HepG2 (cell line): ENCODE results near the gene TP53I3. TPM values are rescaled to one million over a fixed set of nuclear protein-coding genes. Genes with fewer than 3 reads are reported as not detected.
A peak's percentile ranks its signal among the peaks of the same experiment; 100 is the strongest.

Experiments used
- AFF4 ChIP-seq: sonication (generic); formaldehyde crosslinking; IDR thresholded peaks from 2 replicates; pipeline ENCODE4 v1.4.0; 2020; ENCODE audit warnings: missing genetic modification reagents
- ATF4 ChIP-seq, 2 experiments: fragments of 450-650 bp in 1 of 2; sonication (generic) in 1 of 2; formaldehyde crosslinking; IDR thresholded peaks; 2 replicates each; pipeline versions ENCODE4 v1.5.0 to v1.8.0; 2020 to 2022; ENCODE audit warnings: mild to moderate bottlenecking in 1 of 2, missing genetic modification reagents in 1 of 2
- CEBPB ChIP-seq: IDR thresholded peaks from 2 replicates; pipeline ENCODE4 v1.6.1; 2011; ENCODE audit warnings: low read depth, low read length, improper control_type of control experiment, borderline replicate concordance
- FOXA1 ChIP-seq, 2 experiments: fragments of 450-650 bp in 1 of 2; sonication (generic) in 1 of 2; formaldehyde crosslinking in 1 of 2; IDR thresholded peaks; 2 replicates each; pipeline versions ENCODE4 v1.4.0 to v1.6.1; 2016 to 2020; ENCODE audit warnings: missing genetic modification reagents in 1 of 2
- FOXJ3 ChIP-seq: sonication (generic); formaldehyde crosslinking; IDR thresholded peaks from 2 replicates; pipeline ENCODE4 v1.4.0; 2020; ENCODE audit warnings: missing genetic modification reagents, mild to moderate bottlenecking, borderline replicate concordance
- FOXK1 ChIP-seq: sonication (generic); formaldehyde crosslinking; IDR thresholded peaks from 2 replicates; pipeline ENCODE4 v1.4.0; 2020; ENCODE audit warnings: low read depth, missing genetic modification reagents, borderline replicate concordance
- FUBP1 ChIP-seq: sonication (generic); formaldehyde crosslinking; IDR thresholded peaks from 2 replicates; pipeline ENCODE4 v1.5.1; 2020; ENCODE audit warnings: missing genetic modification reagents, mild to moderate bottlenecking, borderline replicate concordance
- HINFP ChIP-seq: sonication (generic); formaldehyde crosslinking; IDR thresholded peaks from 2 replicates; pipeline ENCODE4 v1.4.0; 2020; ENCODE audit warnings: low read depth, mild to moderate bottlenecking, missing genetic modification reagents
- HOXA5 ChIP-seq: sonication (generic); formaldehyde crosslinking; IDR thresholded peaks from 2 replicates; pipeline ENCODE4 v1.4.0; 2020; ENCODE audit warnings: missing genetic modification reagents
- IKZF4 ChIP-seq: sonication (generic); formaldehyde crosslinking; IDR thresholded peaks from 2 replicates; pipeline ENCODE4 v1.5.1; 2020; ENCODE audit warnings: borderline replicate concordance, mild to moderate bottlenecking, low read depth, missing genetic modification reagents; ENCODE audit errors: not compliant biosample characterization
- JUND ChIP-seq: sonication (generic); formaldehyde crosslinking; IDR thresholded peaks from 2 replicates; pipeline ENCODE4 v1.8.0; 2022; ENCODE audit warnings: mild to moderate bottlenecking, missing genetic modification reagents
- MXD4 ChIP-seq: IDR thresholded peaks from 2 replicates; pipeline ENCODE4 v1.6.1; 2016; ENCODE audit warnings: mild to moderate bottlenecking, missing biosample characterization, missing genetic modification reagents
- NKX3-1 ChIP-seq: sonication (generic); formaldehyde crosslinking; IDR thresholded peaks from 2 replicates; pipeline ENCODE4 v1.5.0; 2020; ENCODE audit warnings: missing genetic modification reagents
- SRF ChIP-seq: IDR thresholded peaks from 2 replicates; pipeline ENCODE4 v1.6.1; 2011; ENCODE audit warnings: mild to moderate bottlenecking, low read depth, low read length, moderate library complexity
- ZNF101 ChIP-seq: sonication (generic); formaldehyde crosslinking; IDR thresholded peaks from 2 replicates; pipeline ENCODE4 v1.4.0; 2020; ENCODE audit warnings: mild to moderate bottlenecking, low read depth, missing genetic modification reagents, borderline replicate concordance
- ZNF124 ChIP-seq: sonication (generic); formaldehyde crosslinking; IDR thresholded peaks from 2 replicates; pipeline ENCODE4 v1.4.0; 2020; ENCODE audit warnings: missing genetic modification reagents
- ZNF235 ChIP-seq: sonication (generic); formaldehyde crosslinking; IDR thresholded peaks from 2 replicates; pipeline ENCODE4 v1.8.1; 2023; ENCODE audit warnings: mild to moderate bottlenecking, missing genetic modification reagents, borderline replicate concordance
- ZNF34 ChIP-seq: sonication (generic); formaldehyde crosslinking; IDR thresholded peaks from 2 replicates; pipeline ENCODE4 v1.4.0; 2020; ENCODE audit warnings: mild to moderate bottlenecking, missing genetic modification reagents, borderline replicate concordance
- ZNF614 ChIP-seq: IDR thresholded peaks from 2 replicates; pipeline ENCODE4 v1.6.1; 2018; ENCODE audit warnings: missing biosample characterization, missing genetic modification reagents, inconsistent platforms, borderline replicate concordance
- polyA plus RNA-seq, 8 experiments: library from polyadenylated mRNA; depleted of rRNA in 3 of 8; stranded (reverse) in 7 of 8; unstranded in 1 of 8; fragments of >200 nt; fragmentation: Illumina TruSeq in 4 of 8; extraction: Trizol in 4 of 8; gene quantifications; 2 replicates each; pipeline versions ENCODE4 v1.2.1 to v1.2.3, GENCODE V29; 2011 to 2016; ENCODE audit warnings: low read depth in 4 of 8, missing spikeins in 1 of 8, mixed read lengths in 1 of 8; ENCODE audit not compliant: insufficient read depth in 1 of 8
- total RNA-seq, 5 experiments: library from RNA; depleted of rRNA; stranded (reverse); fragments of >200 nt; fragmentation: Illumina TruSeq; extraction: Trizol; gene quantifications; 2 replicates each; pipeline ENCODE4 v1.2.3, GENCODE V29; 2016; ENCODE audit warnings: low read depth in 1 of 5

TP53I3 gene
- total and polyA plus RNA-seq, 2 of the 13 experiments (the other 11 are each of a cell fraction or from before 2014, with no cell fraction given): 25.0 to 44.1 TPM

- TF ChIP-seq JUND (peak; percentile 70), SRF (0 out of 2 replicates have a peak, but pooled peaks have one; percentile 10), FOXA1 (IDR thresholded peaks at IDR 0.05) (no peak), FOXA1 (CRISPR knock-in tag; IDR thresholded peaks at IDR 0.05) (no peak), AFF4 (CRISPR knock-in tag) (no peak), HINFP (CRISPR knock-in tag) (peak; percentile 98), ZNF101 (no peak), ZNF235 (CRISPR knock-in tag) (peak; percentile 83; the same call in 1 of the 2 replicates), FUBP1 (CRISPR knock-in tag) (no peak), FOXJ3 (CRISPR knock-in tag) (no peak), IKZF4 (CRISPR knock-in tag) (peak; percentile 27), ZNF34 (CRISPR knock-in tag) (peak; percentile 26), HOXA5 (0 out of 2 replicates have a peak, but pooled peaks have one; percentile 37), FOXK1 (CRISPR knock-in tag) (no peak), ZNF614 (no peak; the same call in 1 of the 2 replicates), ATF4 (CRISPR knock-in tag; IDR thresholded peaks at IDR 0.05) (peak in 1 of 2 experiments; percentile 30; a peak in 1 of 4 replicates), NKX3-1 (CRISPR knock-in tag) (no peak), ZNF124 (CRISPR knock-in tag) (peak; percentile 48; the same call in 1 of the 2 replicates), MXD4 (CRISPR knock-in tag) (peak; percentile 3; the same call in 1 of the 2 replicates), CEBPB (no peak)
Measured at GRCh38 chr2:24084386-24085199, at the start of gene TP53I3 (continued).
